Muscle of back (tissue), 11 donors: Measurements from ENCODE around the gene UBE3A. TPM values are rescaled to one million over a fixed set of nuclear protein-coding genes. Genes with fewer than 3 reads are reported as not detected.

Experiments used
- DNase-seq, 3 donors: peaks; one replicate each; pipeline versions ENCODE4 v3.0.0 to v3.0.0-alpha.2; 2013
- polyA plus RNA-seq, 10 donors: library from polyadenylated mRNA; unstranded; fragments of 120-200 nt; gene quantifications; one replicate each; pipeline ENCODE4 v1.2.1, GENCODE V29; 2013; ENCODE audit not compliant: insufficient read length in 10 of 10

UBE3A gene
- polyA plus RNA-seq, 10 donors, result 77.0 to 135 (median 94.7) TPM

- DNase-seq, result no peak
Observed at GRCh38 chr15:25335279-25335678, 103.5 kb downstream of the UBE3A start.

GRCh38 chr15:25333049-25333448 is 105.8 kb downstream of the UBE3A start:
- no peak for DNase-seq

GRCh38 chr15:25332306-25332705 is 106.5 kb downstream of the UBE3A start:
- no peak for DNase-seq

DNA sequence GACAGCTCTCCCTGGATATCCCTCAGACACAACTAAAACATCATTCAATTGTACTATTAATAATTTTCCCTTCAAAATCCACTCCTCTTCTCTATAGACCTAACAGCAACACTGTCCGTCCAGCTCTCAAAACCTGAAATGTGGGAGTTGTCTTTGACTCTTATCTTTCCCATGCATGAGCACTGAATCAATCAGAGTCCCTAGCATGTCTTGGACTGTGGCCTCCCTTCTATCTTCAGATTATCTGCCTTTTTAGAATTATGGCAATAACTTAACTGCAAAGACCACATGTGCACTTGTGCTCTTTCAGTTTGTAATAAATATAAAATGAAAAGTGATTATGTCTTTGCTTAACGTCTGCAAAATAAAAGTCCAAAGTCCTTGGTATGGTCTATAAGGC is 107.0 kb downstream of the UBE3A start:
- no peak for DNase-seq

- no peak for DNase-seq
Observed at GRCh38 chr15:25331404-25331803, 107.4 kb downstream of the UBE3A start.

- no peak for DNase-seq
Observed at GRCh38 chr15:25329696-25330095, 109.1 kb downstream of the UBE3A start.

GRCh38 chr15:25327686-25328085 is 111.1 kb downstream of the UBE3A start:
- DNase-seq, result no peak

- DNase-seq, result no peak
Observed at GRCh38 chr15:25325187-25325586, 113.6 kb downstream of the UBE3A start.

- DNase-seq, result no peak
Observed at GRCh38 chr15:25323420-25323819, 115.4 kb downstream of the UBE3A start.

DNA sequence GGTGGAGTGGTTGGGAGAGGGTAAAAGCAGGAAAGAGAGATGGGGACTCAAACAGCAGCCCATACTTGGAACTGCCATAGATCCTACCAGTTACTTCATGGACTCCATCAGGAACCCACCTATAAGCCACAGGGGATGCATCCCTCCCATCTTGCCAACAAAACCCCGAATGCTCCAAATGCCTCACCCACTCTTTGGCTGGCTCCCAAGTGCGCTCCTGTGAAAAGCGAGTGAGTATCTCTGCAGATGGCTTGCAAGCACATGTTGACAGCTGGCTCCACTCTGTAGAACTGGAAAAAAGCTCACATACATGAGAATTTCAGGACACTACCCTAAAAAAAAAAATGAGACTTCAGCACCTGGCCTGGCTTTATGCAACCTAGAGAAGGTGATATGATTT is 151.0 kb downstream of the UBE3A start:
- no peak for DNase-seq
